ENCODE data around the gene TSPAN16. TPM values are rescaled to one million over a fixed set of nuclear protein-coding genes. Genes with fewer than 3 reads are reported as not detected.

The TSPAN16 gene
- total RNA-seq, 1 experiment from 2014 or later = not detected

GRCh38 chr19:11254666-11255065 lies 41.3 kb upstream of the TSPAN16 start:
- Histone ChIP-seq H3K4me3 (ENCODE audit: low read length) (no peak overlapping the region), H4K20me1 (ENCODE audit: insufficient read depth, low read depth, low read length) (no peaks in the 10 kb centered on the region), H3K4me2 (ENCODE audit: low read depth, low read length, poor library complexity, severe bottlenecking) (no peak overlapping the region), H3K4me1 (ENCODE audit: low read length) (no peaks in the 10 kb centered on the region), H2AFZ (ENCODE audit: low read length) (no peak overlapping the region), H3K9me2 (replicated peaks; ENCODE audit: insufficient read depth, low read length) (no peaks in the 10 kb centered on the region), H3K27ac (ENCODE audit: low read length) (no peak overlapping the region), H3K27me3 (ENCODE audit: low read length) (no peaks in the 10 kb centered on the region), H3K9ac (ENCODE audit: low read length) (no peak overlapping the region), H3K9me3 (ENCODE audit: low read length) (no peaks in the 10 kb centered on the region), H3K79me2 (ENCODE audit: low read length) (no peaks in the 10 kb centered on the region), H3K36me3 (ENCODE audit: insufficient read depth, low read length) (no peaks in the 10 kb centered on the region)
- DNase-seq = peak; percentile 50

GRCh38 chr19:11256189-11256588 lies 39.8 kb upstream of the TSPAN16 start:
- Histone ChIP-seq H3K4me1 (ENCODE audit: low read length) (no peaks in the 10 kb centered on the region), H3K9me2 (replicated peaks; ENCODE audit: insufficient read depth, low read length) (no peaks in the 10 kb centered on the region), H3K9me3 (ENCODE audit: low read length) (no peaks in the 10 kb centered on the region), H3K36me3 (ENCODE audit: insufficient read depth, low read length) (no peaks in the 10 kb centered on the region), H4K20me1 (ENCODE audit: insufficient read depth, low read depth, low read length) (no peaks in the 10 kb centered on the region), H3K4me3 (ENCODE audit: low read length) (no peak overlapping the region), H3K79me2 (ENCODE audit: low read length) (no peaks in the 10 kb centered on the region), H3K4me2 (ENCODE audit: low read depth, low read length, poor library complexity, severe bottlenecking) (no peak overlapping the region), H2AFZ (ENCODE audit: low read length) (no peak overlapping the region), H3K27me3 (ENCODE audit: low read length) (no peaks in the 10 kb centered on the region), H3K9ac (ENCODE audit: low read length) (no peak overlapping the region), H3K27ac (ENCODE audit: low read length) (no peak overlapping the region)
- no peak for DNase-seq

GRCh38 chr19:11257846-11258380 lies 38.0 kb upstream of the TSPAN16 start:
- H3K9me3 ChIP-seq (ENCODE audit: low read length) = no peaks in the 10 kb centered on the region
- H3K27ac ChIP-seq (ENCODE audit: low read length) = no peak overlapping the region
- H3K9ac ChIP-seq (ENCODE audit: low read length) = no peak overlapping the region
- no peaks in the 10 kb centered on the region for H3K79me2 ChIP-seq (ENCODE audit: low read length)
- H3K9me2 ChIP-seq (replicated peaks; ENCODE audit: insufficient read depth, low read length) = no peaks in the 10 kb centered on the region
- no peaks in the 10 kb centered on the region for H3K27me3 ChIP-seq (ENCODE audit: low read length)
- H3K4me3 ChIP-seq (ENCODE audit: low read length) = no peak overlapping the region
- H2AFZ ChIP-seq (ENCODE audit: low read length) = no peak overlapping the region
- H3K36me3 ChIP-seq (ENCODE audit: insufficient read depth, low read length) = no peaks in the 10 kb centered on the region
- no peaks in the 10 kb centered on the region for H4K20me1 ChIP-seq (ENCODE audit: insufficient read depth, low read depth, low read length)
- no peak overlapping the region for H3K4me2 ChIP-seq (ENCODE audit: low read depth, low read length, poor library complexity, severe bottlenecking)
- DNase-seq = no peak
- H3K4me1 ChIP-seq (ENCODE audit: low read length) = 0 out of 2 replicates have a peak, but pooled peaks cover 3% of the 10 kb centered on the region

GRCh38 chr19:11260996-11261395 lies 35.0 kb upstream of the TSPAN16 start:
- Histone ChIP-seq H3K9ac (ENCODE audit: low read length) (no peak overlapping the region), H3K27me3 (ENCODE audit: low read length) (no peaks in the 10 kb centered on the region), H3K4me3 (ENCODE audit: low read length) (no peak overlapping the region), H4K20me1 (ENCODE audit: insufficient read depth, low read depth, low read length) (no peaks in the 10 kb centered on the region), H3K9me3 (ENCODE audit: low read length) (no peaks in the 10 kb centered on the region), H3K4me1 (ENCODE audit: low read length) (peaks cover 9% of the 10 kb centered on the region), H3K36me3 (ENCODE audit: insufficient read depth, low read length) (no peaks in the 10 kb centered on the region), H3K79me2 (ENCODE audit: low read length) (no peaks in the 10 kb centered on the region), H3K9me2 (replicated peaks; ENCODE audit: insufficient read depth, low read length) (no peaks in the 10 kb centered on the region), H2AFZ (ENCODE audit: low read length) (no peak overlapping the region), H3K27ac (ENCODE audit: low read length) (no peak overlapping the region), H3K4me2 (ENCODE audit: low read depth, low read length, poor library complexity, severe bottlenecking) (no peak overlapping the region)
- DNase-seq = peak; percentile 33

GRCh38 chr19:11261431-11261970 lies 34.5 kb upstream of the TSPAN16 start:
- Histone ChIP-seq H4K20me1 (ENCODE audit: insufficient read depth, low read depth, low read length) (no peaks in the 10 kb centered on the region), H3K79me2 (ENCODE audit: low read length) (no peaks in the 10 kb centered on the region), H3K9me2 (replicated peaks; ENCODE audit: insufficient read depth, low read length) (no peaks in the 10 kb centered on the region), H3K4me2 (ENCODE audit: low read depth, low read length, poor library complexity, severe bottlenecking) (peak overlapping the region; percentile 56), H3K27ac (ENCODE audit: low read length) (no peak overlapping the region), H3K4me3 (ENCODE audit: low read length) (peak overlapping the region; percentile 63), H3K9ac (ENCODE audit: low read length) (peak overlapping the region; percentile 69), H2AFZ (ENCODE audit: low read length) (no peak overlapping the region), H3K4me1 (ENCODE audit: low read length) (peaks cover 9% of the 10 kb centered on the region), H3K36me3 (ENCODE audit: insufficient read depth, low read length) (no peaks in the 10 kb centered on the region), H3K27me3 (ENCODE audit: low read length) (no peaks in the 10 kb centered on the region), H3K9me3 (ENCODE audit: low read length) (no peaks in the 10 kb centered on the region)
- peak; percentile 6 for DNase-seq

GRCh38 chr19:11261971-11262839 lies 33.8 kb upstream of the TSPAN16 start, which contains the start of gene DOCK6:
Gene DOCK6, minus strand, starts transcription at chr19:11262524. Its CDS starts 84 bp downstream, at chr19:11262440.
- Histone ChIP-seq H3K4me1 (ENCODE audit: low read length) (peaks cover 9% of the 10 kb centered on the region), H3K36me3 (ENCODE audit: insufficient read depth, low read length) (no peaks in the 10 kb centered on the region), H3K4me2 (ENCODE audit: low read depth, low read length, poor library complexity, severe bottlenecking) (peak within 1 kb of the TSS; percentile 56), H4K20me1 (ENCODE audit: insufficient read depth, low read depth, low read length) (no peaks in the 10 kb centered on the region), H3K9ac (ENCODE audit: low read length) (peak within 1 kb of the TSS; percentile 69), H3K79me2 (ENCODE audit: low read length) (no peaks in the 10 kb centered on the region), H3K4me3 (ENCODE audit: low read length) (peak within 1 kb of the TSS; percentile 63), H3K9me2 (replicated peaks; ENCODE audit: insufficient read depth, low read length) (no peaks in the 10 kb centered on the region), H3K9me3 (ENCODE audit: low read length) (no peaks in the 10 kb centered on the region), H2AFZ (ENCODE audit: low read length) (no peak within 1 kb of the TSS; the same call in 1 of the 2 replicates), H3K27me3 (ENCODE audit: low read length) (no peaks in the 10 kb centered on the region), H3K27ac (ENCODE audit: low read length) (no peak within 1 kb of the TSS)
- DNase-seq = peak; percentile 60

- Histone ChIP-seq H3K4me1 (ENCODE audit: low read length) (peaks cover 9% of the 10 kb centered on the region), H3K9ac (ENCODE audit: low read length) (no peak overlapping the region), H3K9me2 (replicated peaks; ENCODE audit: insufficient read depth, low read length) (no peaks in the 10 kb centered on the region), H3K4me2 (ENCODE audit: low read depth, low read length, poor library complexity, severe bottlenecking) (no peak overlapping the region), H3K4me3 (ENCODE audit: low read length) (no peak overlapping the region), H3K9me3 (ENCODE audit: low read length) (no peaks in the 10 kb centered on the region), H3K27ac (ENCODE audit: low read length) (no peak overlapping the region), H3K27me3 (ENCODE audit: low read length) (no peaks in the 10 kb centered on the region), H4K20me1 (ENCODE audit: insufficient read depth, low read depth, low read length) (no peaks in the 10 kb centered on the region), H2AFZ (ENCODE audit: low read length) (no peak overlapping the region), H3K36me3 (ENCODE audit: insufficient read depth, low read length) (no peaks in the 10 kb centered on the region), H3K79me2 (ENCODE audit: low read length) (no peaks in the 10 kb centered on the region)
- no peak for DNase-seq
These were observed 32.2 kb upstream of the TSPAN16 start for GRCh38 chr19:11263726-11264125.

GRCh38 chr19:11264452-11265176 lies 31.3 kb upstream of the TSPAN16 start:
- no peaks in the 10 kb centered on the region for H3K9me3 ChIP-seq (ENCODE audit: low read length)
- no peaks in the 10 kb centered on the region for H3K79me2 ChIP-seq (ENCODE audit: low read length)
- no peaks in the 10 kb centered on the region for H3K27me3 ChIP-seq (ENCODE audit: low read length)
- no peak overlapping the region for H3K27ac ChIP-seq (ENCODE audit: low read length)
- peak; percentile 75 for DNase-seq
- peaks cover 9% of the 10 kb centered on the region for H3K4me1 ChIP-seq (ENCODE audit: low read length)
- H3K9ac ChIP-seq (ENCODE audit: low read length) = no peak overlapping the region
- no peaks in the 10 kb centered on the region for H3K36me3 ChIP-seq (ENCODE audit: insufficient read depth, low read length)
- H3K4me2 ChIP-seq (ENCODE audit: low read depth, low read length, poor library complexity, severe bottlenecking) = no peak overlapping the region
- H2AFZ ChIP-seq (ENCODE audit: low read length) = peak overlapping the region; percentile 38; the same call in 1 of the 2 replicates
- no peaks in the 10 kb centered on the region for H4K20me1 ChIP-seq (ENCODE audit: insufficient read depth, low read depth, low read length)
- H3K9me2 ChIP-seq (replicated peaks; ENCODE audit: insufficient read depth, low read length) = no peaks in the 10 kb centered on the region
- H3K4me3 ChIP-seq (ENCODE audit: low read length) = no peak overlapping the region
